ENCODE results near the gene HDHD5.

The HDHD5 gene

DNA sequence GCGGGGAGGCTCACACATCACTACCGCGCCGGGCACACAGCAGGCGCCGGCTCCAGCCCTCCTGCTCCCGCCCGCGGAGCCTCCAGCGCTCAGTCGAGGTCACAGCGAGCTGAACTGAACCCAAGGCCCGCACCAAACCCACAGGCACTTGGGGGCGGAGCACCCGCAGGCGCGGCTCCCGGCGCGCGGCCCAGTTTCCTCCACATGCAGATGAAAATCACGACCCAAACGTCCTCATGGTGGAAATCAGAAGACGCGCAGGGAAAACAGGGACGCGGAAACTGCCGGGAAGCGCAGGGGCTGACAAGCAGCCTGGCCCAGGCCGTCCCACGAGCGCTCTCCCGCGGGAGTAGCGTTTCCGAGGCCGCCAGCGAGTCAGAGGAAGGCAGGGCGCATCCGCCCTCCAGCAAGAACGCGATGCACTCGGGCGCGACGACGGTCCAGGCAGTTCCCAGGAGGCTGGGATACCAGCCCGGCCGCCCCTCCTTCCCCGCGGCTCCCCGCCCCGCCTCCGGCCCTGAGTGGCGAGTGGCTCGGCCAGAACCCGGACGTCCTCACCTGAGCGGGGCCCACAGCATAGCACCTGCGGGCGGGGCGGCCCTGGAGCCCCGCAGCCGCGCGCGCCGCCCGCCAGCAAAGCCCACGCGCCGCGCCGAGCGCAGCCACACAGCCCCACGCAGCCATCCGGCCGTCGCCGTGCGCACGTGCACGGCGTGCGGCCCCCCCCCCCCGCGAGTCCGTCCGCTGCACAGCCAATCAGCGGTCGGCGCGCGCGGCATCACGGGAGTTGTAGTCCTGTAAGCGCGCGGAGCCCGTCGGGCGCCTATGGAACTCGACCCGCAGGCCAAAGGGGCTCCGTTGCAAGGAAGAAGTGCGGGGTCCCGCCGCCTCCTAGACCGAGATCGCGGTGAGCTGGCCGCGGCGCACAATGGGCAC, at the start of gene HDHD5:
Gene HDHD5, minus strand, starts transcription at position 710 of the 936 bp plus-strand sequence. Its CDS starts 26 bp downstream, at position 684.
- peak; percentile 78 to 84 for DNase-seq (ENCODE audit: low read depth in 2 of 2)

DNA sequence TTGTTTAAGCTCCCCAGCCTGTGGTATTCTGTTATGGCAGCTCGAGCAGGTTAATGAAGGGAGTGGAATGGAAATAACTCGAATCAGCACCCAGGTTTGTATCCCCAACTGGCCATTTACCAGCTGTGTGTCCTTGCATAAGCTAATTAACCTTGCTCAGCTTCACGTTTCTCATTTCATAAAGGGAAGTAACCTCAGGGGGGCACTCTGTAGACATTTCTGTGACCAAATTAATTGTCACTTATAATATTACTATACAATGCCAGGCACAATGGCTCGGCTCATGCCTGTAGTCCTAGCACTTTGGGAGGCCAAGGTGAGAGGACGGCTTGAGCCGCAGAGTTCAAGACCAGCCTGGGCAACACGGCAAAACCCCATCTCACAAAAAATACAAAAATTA, 46.4 kb upstream of the HDHD5 start:
- no peak for DNase-seq (ENCODE audit: low read depth in 2 of 2)

DNA sequence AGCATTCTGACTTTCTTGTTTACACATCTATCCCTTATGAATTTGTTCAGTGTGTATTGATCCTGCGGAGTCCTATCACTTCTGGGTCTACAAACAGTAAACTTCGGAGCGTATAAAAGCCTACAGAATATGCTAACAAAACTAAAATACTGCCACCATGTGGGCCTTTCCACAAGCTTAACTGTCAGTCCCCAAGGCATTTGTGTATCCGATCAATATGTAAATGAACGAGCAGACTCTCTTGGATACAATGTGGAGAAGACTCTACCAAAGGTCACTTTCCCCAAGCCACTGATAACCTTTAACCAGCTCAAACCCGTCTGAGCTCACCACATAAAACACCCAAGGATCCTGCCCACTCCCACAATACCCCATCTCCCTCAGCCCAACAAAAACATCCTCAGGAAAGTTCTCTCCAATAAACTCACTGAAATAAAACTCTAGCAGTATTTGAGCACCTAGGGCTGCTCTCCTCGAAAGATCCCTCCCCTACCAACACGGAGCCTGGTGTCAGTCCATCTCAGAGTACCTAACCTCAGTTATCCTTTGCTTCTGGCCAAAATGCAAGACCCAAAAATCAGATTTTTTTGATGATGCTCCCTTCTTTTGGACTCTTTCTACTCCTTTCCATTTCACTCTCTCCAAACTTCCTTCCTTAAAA, 42.3 kb upstream of the HDHD5 start:
- DNase-seq (ENCODE audit: low read depth in 2 of 2) = no peak

DNA sequence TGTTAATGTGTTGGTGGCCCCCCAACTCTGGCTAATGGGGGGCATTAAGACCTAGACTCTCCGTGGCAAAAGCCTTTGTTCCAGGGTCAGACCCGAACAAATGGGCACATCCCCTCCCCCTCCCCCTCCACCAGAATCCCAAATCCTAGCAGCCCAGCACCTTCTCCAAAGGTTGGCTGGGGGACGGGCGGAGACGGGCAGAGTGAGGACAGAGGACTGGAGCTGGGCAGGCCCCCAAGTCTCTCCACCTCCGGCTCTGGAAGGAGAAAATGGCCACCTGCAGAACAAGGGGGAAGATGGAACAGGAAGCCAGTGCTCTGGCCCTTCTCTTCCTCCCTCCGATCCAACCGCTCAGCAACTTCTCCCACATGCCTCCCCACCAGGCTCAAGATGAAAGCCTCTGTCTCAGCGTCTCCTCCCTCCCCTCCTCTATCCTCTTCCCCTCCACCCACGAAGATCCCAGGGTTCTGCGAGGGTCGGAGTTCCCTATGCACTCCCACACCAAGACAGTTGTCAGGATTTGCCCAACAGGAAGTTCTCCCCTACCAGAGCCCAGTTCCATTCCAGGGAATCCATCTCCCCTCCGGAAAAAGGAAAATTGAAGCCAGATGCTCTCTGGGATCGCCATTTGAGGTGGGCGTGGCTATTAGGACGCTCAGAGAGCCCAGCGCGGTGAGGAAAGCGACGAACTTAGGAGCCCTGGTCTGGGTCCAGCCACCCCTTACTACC, 40.1 kb upstream of the HDHD5 start:
- no peak for DNase-seq (ENCODE audit: low read depth in 2 of 2)

DNA sequence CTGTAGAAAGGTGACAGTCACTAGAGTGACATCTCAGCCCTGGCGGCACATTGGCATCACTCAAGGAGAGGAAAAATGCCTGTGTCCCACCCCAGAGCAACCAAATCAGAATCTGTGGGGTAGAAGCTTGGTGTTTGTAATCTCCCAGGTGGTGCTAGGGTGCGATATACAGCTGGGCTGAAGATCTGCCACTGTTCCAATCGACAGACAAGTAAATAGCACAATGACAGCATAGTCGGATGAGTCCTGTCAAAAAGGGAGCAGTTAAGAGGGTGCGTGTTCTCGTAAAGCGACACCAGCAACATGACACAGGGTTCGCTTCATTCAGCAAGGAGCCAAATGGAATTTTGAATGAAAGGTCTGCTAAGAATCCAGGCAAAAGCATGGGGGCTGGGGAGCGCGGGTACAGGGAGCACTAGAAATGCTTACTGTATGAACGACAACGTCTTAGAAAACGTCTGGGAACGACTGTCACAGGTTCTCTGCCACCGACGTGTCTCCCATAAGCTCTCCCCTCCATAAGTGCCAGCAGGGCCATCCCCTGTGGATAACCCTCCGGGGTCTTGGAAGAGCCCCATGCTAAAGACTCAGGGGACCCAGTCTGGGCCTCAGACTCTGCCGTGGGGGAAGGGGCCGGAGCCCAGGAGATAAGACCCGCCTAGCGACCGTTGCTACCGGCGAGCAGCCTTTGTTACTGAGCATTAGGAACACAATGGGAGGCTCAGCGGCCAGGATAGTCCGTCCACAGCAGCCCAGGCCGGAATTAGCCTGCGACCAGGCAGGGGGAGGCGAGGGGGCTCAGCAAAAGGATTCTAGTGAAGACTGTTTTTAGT, 39.3 kb upstream of the HDHD5 start:
- no peak for DNase-seq (ENCODE audit: low read depth in 2 of 2)

DNA sequence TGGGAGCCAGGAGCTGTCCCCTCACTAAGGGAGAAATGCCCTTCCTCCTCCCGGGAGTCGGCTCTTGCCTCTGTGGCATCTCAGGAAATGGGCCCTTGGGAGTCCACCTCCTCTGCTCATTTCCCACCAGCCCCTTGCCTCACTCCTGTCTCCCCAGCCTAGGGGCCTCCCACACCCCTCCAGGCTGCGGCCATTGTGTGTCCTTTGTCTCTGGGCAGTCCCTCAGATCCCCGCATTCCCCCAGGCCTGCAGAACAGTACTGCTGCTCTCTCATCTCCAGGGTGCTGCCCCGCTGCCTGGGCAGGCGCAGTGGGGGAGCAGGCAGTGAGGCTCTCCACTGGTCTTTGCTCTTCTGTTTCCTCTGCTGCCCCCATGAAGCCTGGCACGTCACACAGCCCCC, 35.1 kb upstream of the HDHD5 start:
- DNase-seq (ENCODE audit: low read depth in 2 of 2) = no peak

DNA sequence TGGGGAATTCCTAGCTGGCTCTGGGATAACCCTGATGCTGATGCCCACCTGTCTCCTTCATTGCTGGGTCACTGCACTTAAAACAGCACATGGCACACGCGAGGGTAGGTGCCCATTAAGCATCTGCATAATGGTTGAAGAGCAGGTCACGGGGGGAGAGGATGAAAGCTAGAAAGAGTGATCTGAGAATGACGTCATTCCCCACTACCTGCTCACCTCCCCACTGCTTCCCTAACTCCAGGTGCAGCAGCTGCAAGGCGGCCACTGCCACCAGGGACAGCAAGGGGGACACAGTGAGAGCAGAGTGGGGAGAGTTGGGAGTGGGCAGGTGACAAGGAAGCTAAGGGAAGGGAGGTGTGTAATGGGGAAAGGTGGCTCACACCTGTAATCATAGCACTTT, 33.1 kb upstream of the HDHD5 start:
- no peak for DNase-seq (ENCODE audit: low read depth in 2 of 2)

DNA sequence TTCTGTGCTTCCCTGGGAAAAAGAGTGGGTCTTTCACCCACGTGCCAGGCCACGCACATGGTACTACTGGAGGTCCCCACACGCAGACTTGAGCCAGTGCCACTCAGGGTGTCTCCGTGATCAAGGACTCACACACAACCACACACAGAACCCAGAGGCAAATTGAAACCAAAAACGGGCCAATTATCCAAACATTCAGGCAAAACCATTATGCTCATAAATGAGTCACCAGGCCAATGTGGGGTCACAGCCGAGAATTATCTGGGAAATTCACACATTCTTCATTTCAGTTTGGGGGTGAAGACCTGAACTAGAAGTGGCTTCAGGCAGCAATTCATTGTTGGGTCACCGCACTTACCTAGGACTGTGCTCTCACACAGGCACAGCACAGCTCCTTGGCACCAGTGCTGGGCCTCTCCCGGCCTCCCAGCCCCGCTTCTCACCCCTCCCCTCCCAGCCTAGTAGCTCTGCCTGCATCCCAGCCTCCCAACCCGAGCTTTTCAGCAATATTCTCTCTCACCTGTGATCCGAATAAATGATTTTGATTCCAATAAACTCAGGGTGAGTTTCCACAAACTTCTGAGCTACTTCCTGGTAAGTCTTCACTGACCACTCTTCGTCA, 32.2 kb upstream of the HDHD5 start:
- DNase-seq (ENCODE audit: low read depth in 2 of 2) = no peak

DNA sequence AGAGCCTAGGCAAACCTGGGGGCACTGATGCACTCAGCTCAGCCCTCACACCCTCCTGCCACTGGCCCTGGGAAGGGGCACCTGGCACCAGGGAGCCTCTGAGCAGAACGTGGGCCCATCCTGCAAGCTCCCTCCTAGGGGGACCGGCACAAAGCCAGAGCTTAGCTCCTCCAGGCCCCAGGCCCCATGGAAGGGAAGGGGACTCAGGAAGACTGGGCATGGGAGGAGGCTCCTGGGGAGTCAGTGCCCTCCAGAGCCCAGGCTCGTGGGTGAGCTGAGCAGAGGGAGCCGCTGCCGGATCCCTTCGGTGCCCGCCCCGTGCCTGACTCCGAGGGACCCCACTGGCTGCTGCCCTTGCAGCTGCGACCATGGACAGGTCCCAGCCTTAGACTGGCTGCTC, 31.6 kb upstream of the HDHD5 start:
- no peak for DNase-seq (ENCODE audit: low read depth in 2 of 2)

DNA sequence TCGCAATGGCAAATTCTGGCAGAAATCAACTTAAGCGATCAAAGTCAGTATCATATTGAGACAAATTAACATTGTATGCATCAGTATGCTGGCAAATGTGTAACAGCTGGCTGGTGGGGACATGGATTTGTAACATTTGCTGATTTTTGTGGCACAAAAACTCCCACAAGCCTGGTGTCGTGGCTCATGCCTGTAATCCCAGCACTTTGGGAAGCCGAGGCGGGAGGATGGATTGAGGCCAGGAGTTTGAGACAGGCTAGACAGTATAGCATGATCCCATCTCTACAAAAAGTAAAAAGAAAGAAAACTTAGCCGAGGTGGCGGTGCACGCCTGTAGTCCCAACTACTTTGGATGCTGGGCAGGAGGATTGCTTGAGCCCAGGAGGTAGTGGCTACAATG, 17.6 kb upstream of the HDHD5 start:
- no peak for DNase-seq (ENCODE audit: low read depth in 2 of 2)

DNA sequence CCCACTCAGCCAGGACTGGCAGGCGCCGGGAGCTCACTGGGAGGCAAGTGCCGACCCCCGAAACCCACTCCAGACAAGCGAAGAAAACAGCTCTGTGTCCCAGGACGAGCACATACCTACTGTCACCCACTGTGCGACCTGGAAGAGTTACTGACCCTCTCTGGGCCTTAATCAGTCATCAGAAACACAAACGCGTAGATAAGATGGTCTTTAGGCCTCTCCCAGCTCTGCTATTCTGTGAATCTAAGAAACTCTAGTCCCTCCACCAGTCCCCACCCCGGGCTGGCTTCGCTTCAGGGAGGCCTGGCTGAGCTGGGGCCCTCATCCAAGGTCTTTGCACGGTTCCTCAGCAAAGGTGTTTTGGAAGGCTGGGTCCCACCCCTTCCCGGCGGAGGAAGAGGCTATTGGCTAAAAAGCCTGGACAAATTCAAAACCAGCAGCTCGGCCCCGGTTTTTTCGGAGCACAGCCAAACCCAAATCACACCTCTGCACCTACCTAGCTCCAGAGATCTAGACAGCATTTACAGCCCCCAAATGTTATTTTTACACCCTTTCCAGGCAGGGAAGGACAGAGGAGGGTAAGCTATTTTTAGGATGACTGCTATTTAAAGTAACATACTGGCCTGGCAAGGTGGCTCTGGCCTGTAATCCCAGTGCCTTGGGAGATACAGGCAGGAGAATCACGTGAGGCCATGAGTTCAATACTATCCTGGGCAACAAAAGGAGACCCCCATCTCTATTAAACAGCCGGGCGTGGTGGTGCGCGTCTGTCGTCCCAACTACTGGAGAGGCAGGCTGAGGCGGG, 13.2 kb upstream of the HDHD5 start:
- DNase-seq (ENCODE audit: low read depth in 2 of 2) = no peak

DNA sequence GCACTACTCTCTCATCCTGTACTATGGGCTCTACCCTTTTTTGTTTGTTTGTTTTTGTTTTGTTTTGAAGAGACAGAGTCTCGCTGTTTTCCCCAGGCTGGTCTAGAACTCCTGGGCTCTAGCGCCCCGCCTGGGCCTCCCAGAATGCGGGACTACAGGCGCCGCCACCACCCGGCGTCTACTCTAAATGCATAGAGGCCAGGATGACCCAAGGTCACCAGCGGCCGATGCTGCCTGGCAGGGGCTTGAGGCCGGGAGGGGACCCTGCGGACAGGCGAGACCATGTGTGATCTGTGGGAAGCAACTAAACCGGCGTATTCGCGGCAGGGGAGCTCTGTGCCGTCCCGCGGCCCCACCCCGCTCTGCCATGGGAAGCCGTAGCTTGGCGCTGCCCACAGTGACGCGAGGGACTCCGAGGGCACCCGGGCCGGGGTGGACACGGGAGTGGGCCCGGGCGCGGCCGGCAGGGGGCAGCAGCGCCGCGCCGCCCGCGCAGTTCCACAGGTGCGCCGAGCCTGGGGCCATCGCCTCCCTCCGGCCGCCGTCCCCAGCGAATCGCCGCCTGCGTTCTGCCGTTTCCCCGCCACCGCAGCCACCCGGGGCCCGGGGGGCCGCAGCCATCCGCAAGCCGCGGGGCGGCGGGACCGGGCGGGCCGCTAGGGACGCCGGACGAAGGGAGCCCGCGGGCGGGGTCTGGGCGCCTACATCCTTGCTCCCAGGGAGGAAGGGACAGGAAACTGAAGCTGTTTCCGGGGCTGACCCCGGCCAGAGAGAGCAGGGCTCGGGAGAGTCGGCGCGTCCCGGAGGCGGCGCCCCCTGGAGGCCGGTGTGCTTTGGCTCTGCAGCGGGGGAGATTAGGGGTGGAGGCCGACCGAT, 12.3 kb upstream of the HDHD5 start:
- peak; percentile 49 to 57 for DNase-seq (ENCODE audit: low read depth in 2 of 2)

DNA sequence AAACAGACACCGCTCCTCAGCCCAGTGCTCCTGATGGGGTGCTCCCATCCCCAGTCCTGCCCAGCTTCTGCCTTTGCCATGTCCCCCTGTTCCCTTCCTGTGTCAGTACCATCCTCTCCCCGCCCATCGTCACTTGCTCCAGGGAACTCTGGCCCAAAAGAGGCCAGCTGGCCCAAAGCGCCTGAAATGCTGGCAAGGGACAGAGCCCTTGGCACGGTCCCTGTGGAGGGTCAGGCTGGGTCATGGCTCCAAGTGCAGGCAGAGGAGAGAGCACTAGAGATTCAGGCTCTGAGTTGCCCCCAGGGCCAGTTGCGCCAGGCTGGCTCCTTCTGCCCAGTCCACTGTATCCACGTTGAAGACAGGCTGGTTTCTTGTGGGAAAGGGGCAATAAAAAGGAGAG, 8.4 kb upstream of the HDHD5 start:
- no peak for DNase-seq (ENCODE audit: low read depth in 2 of 2)

DNA sequence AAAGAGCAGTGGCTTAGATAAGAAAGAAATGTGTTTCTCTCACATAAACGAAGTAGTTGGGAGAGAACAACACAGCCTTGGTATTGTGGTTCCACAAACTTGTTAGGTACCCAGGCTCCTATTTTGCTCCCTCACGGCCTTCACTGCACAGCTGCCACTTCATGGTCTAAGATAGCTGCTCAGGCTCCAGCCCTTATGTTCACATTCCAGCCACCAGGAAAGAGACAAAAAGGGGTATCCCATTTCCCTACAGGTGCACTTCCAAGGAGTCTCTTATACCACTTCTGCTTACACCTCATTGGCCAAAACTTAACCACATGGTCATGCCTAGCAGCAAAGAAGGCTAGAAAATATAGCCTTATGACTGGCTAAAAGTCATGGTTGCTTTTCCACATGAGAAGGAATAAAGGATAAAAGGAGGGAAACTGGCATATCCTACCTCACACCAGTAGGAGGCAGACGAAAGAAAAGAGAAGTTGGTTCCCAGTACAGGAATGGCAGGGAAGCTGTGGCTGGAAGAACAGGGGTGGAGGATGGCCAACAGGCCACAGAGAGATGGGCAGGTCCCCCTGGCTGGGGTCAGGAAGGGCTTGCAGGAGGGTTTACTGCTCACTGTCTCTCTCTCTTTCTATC, 5.4 kb upstream of the HDHD5 start:
- no peak for DNase-seq (ENCODE audit: low read depth in 2 of 2)

DNA sequence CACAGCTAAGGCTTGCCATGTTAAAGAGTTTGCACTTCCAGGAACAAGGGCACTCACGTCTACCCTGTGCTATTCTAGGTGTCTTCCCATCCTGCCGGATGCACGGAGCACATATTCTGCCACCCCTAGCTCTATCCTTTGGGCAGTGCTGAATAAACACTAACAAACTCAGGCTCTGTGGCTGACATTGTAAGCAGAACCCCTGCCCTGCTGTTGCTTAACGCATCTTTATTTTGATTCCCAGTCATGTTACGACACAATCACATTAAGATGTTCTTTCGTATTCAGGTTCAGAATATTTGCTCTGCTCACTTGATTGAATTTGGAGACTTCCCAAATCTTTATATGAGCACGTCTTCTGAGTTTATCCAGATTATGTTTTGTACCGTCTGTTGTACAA, 3.7 kb upstream of the HDHD5 start:
- no peak for DNase-seq (ENCODE audit: low read depth in 2 of 2)

DNA sequence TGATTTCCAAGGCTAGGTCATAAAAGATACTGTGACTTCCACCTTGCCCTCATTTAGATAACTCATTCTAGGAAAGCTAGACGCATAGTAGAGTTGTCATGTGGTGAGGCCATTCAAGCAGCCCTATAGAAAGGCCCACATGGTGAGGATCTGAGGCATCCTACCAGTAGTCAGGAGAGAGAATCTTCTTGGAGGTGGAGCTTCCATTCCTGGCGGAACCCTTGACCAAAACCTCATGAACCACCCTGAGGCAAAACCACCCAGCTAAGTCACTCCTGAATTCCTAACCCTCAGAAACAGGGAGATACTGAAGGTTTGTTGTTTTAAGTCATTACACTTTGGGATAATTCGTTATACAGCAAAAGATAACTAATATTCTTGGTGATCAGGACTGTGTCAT, 2.9 kb upstream of the HDHD5 start:
- no peak for DNase-seq (ENCODE audit: low read depth in 2 of 2)

DNA sequence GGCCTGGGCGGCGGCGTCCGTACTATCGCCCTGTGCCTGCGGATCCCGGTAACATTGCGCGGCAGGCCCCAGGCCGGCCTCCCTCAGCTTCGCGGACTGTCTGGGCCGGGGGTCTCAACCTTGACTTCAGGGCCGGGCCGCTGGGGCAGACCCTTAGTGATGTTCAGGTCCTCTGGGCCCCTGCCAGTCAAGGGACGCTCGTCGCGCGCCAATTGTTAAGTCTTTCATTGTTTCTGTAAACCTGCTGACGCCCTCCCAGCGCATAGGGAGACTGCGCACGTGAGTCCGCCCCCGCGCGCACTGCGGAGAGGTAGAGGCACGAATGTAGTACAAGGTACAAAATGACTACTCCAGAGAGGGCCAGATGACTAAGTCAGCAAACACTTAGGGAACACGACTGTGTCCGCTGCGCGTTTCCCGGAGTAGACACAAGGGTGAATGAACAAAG, 451 bp upstream of the HDHD5 start:
- no peak for DNase-seq (ENCODE audit: low read depth in 2 of 2)

DNA sequence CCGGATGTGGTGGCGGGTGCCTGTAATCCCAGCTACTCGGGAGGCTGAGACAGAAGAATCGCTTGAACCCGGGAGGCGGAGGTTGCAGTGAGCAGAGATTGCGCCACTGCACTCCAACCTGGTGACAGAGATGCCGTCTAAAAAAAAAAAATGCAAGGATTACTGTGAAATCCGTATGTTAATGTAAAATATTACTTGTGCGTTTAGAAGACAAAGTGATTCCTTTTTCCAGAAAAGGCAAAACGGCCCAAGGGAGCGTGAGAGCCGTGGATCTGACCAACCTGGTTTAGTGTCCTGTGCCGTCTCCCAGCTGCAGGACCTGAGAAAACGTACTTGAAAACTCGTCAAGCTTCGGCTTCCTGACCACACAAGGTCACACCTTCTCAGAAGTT, 905 bp downstream of the HDHD5 start:
- DNase-seq (ENCODE audit: low read depth in 2 of 2) = no peak

DNA sequence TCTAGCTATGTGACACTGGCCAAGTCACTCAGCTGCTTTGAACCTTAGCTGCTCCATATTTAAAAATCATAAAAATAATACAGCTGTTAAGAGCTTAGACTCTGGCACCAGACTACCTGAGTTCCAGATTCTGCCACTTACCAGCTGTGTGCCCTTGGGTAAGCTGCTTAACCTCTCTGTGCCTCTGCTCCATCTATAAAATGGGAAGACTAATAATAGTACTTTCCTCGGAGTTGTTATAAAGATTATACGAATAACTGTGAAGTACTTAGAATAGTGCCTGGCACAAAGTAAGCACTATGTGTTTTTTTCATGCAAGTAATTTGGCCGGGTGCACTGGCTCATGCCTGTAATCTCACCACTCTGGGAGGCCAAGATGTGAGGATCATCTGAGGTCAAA, 1.4 kb downstream of the HDHD5 start:
- DNase-seq (ENCODE audit: low read depth in 2 of 2) = no peak

Data from stimulated activated CD8-positive, alpha-beta memory T cell treated with anti-CD3 and anti-CD28 coated beads, Interleukin-2, amount 100 ng/mL, for 1 hour (primary cell).